Stimulated activated naive CD8-positive, alpha-beta T cell treated with anti-CD3 and anti-CD28 coated beads, Interleukin-15, amount 100 ng/mL, for 72 hours (primary cell): ENCODE measurements around the gene GRIA3.
"Not testable (repeated sequence)": the region's sequence is repeated elsewhere in the genome, so short reads cannot be mapped to it uniquely, and the experiment has no call there.

ENCODE experiments used
- ATAC-seq: fragments of 150-1000 bp; cut with Tn5 transposase; 2 replicates; pipeline ENCODE4 v1.10.0; 2021; ENCODE audit warnings: mild to moderate bottlenecking, moderate library complexity
- DNase-seq, 2 donors: peaks; one replicate each; pipeline ENCODE4 v3.0.0; 2021 to 2022
- H3K27ac Mint-ChIP-seq, 2 donors: one replicate each; pipeline ENCODE4 v1.8.0; 2022; ENCODE audit warnings: mild to moderate bottlenecking in 2 of 2, mixed read lengths in 2 of 2, moderate library complexity in 2 of 2
- H3K27me3 Mint-ChIP-seq: one replicate; pipeline ENCODE4 v1.8.0; 2022; ENCODE audit warnings: mixed read lengths
- H3K4me1 Mint-ChIP-seq: one replicate; pipeline ENCODE4 v1.8.0; 2022; ENCODE audit warnings: mild to moderate bottlenecking, mixed read lengths
- H3K4me3 Mint-ChIP-seq, 2 donors: one replicate each; pipeline ENCODE4 v1.8.0; 2022; ENCODE audit warnings: mild to moderate bottlenecking in 2 of 2, mixed read lengths in 2 of 2, moderate library complexity in 1 of 2
- H3K9me3 Mint-ChIP-seq, 2 donors: one replicate each; pipeline ENCODE4 v1.8.0; 2022; ENCODE audit warnings: mixed read lengths in 2 of 2

The GRIA3 gene

GRCh38 chrX:123432361-123433150 is 248.5 kb downstream of the GRIA3 start:
- ATAC-seq, result no peak
- Mint-ChIP-seq H3K27ac (no peak overlapping the region), H3K4me3 (no peak overlapping the region), H3K4me1 (no peaks in the 10 kb centered on the region), H3K27me3 (no peaks in the 10 kb centered on the region), H3K9me3 (no peaks in the 10 kb centered on the region)
- no peak for DNase-seq

GRCh38 chrX:123436512-123437136 is 252.5 kb downstream of the GRIA3 start:
- no peak overlapping the region for H3K27ac Mint-ChIP-seq
- ATAC-seq, result no peak
- no peaks in the 10 kb centered on the region for H3K27me3 Mint-ChIP-seq
- H3K4me3 Mint-ChIP-seq, result no peak overlapping the region
- H3K9me3 Mint-ChIP-seq, result no peaks in the 10 kb centered on the region
- no peak for DNase-seq
- no peaks in the 10 kb centered on the region for H3K4me1 Mint-ChIP-seq

GRCh38 chrX:123439926-123440325 is 255.8 kb downstream of the GRIA3 start:
- not testable (repeated sequence) for H3K27me3 Mint-ChIP-seq, H3K27ac Mint-ChIP-seq, H3K4me1 Mint-ChIP-seq, ATAC-seq, H3K9me3 Mint-ChIP-seq, H3K4me3 Mint-ChIP-seq, DNase-seq

DNA sequence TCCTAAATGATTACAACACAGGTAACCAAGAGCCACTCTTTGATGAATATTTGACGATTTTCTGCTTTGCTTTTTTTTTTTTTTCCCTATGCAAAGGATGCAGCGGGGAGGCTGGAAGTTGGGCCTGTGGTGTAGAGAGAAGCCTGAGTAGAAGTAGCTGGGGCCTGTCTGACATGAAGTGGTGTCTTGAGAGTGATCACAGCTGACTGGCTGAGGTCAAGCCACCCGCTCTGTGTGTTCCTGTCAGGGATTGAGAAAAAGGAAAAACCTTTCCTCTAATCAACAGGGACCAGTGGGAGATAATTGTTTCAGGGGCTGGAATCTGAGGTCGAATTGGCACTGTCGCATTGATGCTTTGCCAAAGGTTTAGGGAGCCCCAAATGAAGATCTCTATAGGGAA is 258.7 kb downstream of the GRIA3 start:
- Mint-ChIP-seq H3K4me3 (no peak overlapping the region), H3K27ac (no peak overlapping the region)

GRCh38 chrX:123447506-123447905 is 263.4 kb downstream of the GRIA3 start:
- ATAC-seq (no peak), DNase-seq (no peak)
- no peaks in the 10 kb centered on the region for H3K27me3 Mint-ChIP-seq
- H3K9me3 Mint-ChIP-seq, result no peaks in the 10 kb centered on the region
- H3K27ac Mint-ChIP-seq, result no peak overlapping the region
- no peaks in the 10 kb centered on the region for H3K4me1 Mint-ChIP-seq
- no peak overlapping the region for H3K4me3 Mint-ChIP-seq

More for the DNA sequence above, 258.7 kb downstream of the GRIA3 start:
- Mint-ChIP-seq H3K4me1 (no peaks in the 10 kb centered on the region), H3K27me3 (no peaks in the 10 kb centered on the region), H3K9me3 (no peaks in the 10 kb centered on the region)
- ATAC-seq, result no peak
- no peak for DNase-seq

- no peak for DNase-seq
- Mint-ChIP-seq H3K27me3 (no peaks in the 10 kb centered on the region), H3K4me1 (no peaks in the 10 kb centered on the region), H3K4me3 (no peak overlapping the region), H3K27ac (no peak overlapping the region), H3K9me3 (no peaks in the 10 kb centered on the region)
- no peak for ATAC-seq
Observed at GRCh38 chrX:123449335-123449734, 265.3 kb downstream of the GRIA3 start.

DNA sequence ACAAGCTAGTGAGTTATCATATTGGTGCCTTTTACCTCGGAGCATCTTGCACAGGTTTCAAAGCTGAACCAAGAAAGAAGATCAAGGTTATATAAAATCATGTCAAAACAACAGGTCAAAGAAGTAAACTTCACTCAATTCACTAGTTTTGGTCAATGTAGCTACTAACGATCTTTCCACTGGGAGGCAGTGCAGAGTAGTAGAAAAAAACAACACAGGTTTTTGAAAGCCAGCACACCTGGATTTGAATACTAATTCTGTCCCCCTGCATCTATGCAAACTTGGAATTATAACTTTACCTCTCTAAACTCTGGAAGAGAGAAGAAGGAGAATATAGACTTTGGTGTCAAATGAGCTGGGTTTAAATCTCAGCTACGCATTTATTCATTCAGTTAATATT is 266.1 kb downstream of the GRIA3 start:
- Mint-ChIP-seq H3K4me1 (no peaks in the 10 kb centered on the region), H3K27me3 (no peaks in the 10 kb centered on the region), H3K9me3 (no peaks in the 10 kb centered on the region), H3K27ac (no peak overlapping the region), H3K4me3 (no peak overlapping the region)
- no peak for ATAC-seq
- DNase-seq, result no peak

GRCh38 chrX:123454712-123455431 is 270.8 kb downstream of the GRIA3 start:
- DNase-seq (no peak), ATAC-seq (no peak)
- no peaks in the 10 kb centered on the region for H3K27me3 Mint-ChIP-seq
- H3K4me1 Mint-ChIP-seq, result no peaks in the 10 kb centered on the region
- no peak overlapping the region for H3K4me3 Mint-ChIP-seq
- no peak overlapping the region for H3K27ac Mint-ChIP-seq
- H3K9me3 Mint-ChIP-seq, result no peaks in the 10 kb centered on the region

DNA sequence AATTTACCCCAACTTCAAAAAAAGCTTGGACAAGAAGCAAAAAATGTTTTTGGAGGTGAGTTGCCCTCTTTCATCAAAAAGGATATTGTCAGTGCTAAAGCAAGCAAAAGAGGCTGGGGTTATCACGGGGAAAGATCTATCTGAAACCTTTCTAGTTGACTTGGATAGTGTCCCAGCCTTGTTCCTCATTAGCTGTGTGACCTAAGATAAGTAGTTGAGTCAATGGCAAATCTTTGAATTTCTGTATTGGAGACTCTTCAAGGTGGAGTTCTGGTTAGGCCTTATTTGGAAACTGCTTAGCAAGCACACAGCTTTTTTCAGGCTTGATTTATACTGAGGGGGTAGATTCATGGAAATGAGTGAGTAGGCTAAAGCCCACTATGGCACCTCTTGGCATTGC is 271.6 kb downstream of the GRIA3 start:
- no peaks in the 10 kb centered on the region for H3K9me3 Mint-ChIP-seq
- no peak overlapping the region for H3K27ac Mint-ChIP-seq
- ATAC-seq (no peak), DNase-seq (no peak)
- no peaks in the 10 kb centered on the region for H3K27me3 Mint-ChIP-seq
- H3K4me1 Mint-ChIP-seq, result no peaks in the 10 kb centered on the region
- no peak overlapping the region for H3K4me3 Mint-ChIP-seq

GRCh38 chrX:123464709-123465108 is 280.6 kb downstream of the GRIA3 start:
- DNase-seq (no peak), ATAC-seq (no peak)
- Mint-ChIP-seq H3K27ac (no peak overlapping the region), H3K4me1 (no peaks in the 10 kb centered on the region), H3K27me3 (no peaks in the 10 kb centered on the region), H3K9me3 (no peaks in the 10 kb centered on the region), H3K4me3 (no peak overlapping the region)

DNA sequence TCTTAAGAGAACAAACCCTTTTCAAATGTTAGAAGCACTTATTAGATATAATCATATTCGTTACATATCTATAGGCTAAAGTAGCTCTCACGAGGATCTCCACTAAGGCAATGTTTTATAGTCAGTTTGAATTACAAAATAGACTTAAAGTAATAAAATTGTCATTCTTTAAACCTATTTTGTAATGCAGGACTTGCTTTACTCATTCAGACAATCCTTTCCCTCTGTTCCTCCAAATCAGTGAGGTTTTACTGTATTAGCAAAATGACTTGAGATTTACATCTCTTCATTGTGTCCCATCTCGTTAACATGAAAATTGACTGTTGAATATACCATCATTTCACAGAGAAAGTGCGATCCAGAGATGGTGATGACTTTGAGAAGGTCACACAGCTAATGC is 284.4 kb downstream of the GRIA3 start:
- Mint-ChIP-seq H3K27ac (no peak overlapping the region), H3K9me3 (no peaks in the 10 kb centered on the region), H3K4me1 (no peaks in the 10 kb centered on the region), H3K27me3 (no peaks in the 10 kb centered on the region), H3K4me3 (no peak overlapping the region)
- DNase-seq (no peak), ATAC-seq (no peak)

GRCh38 chrX:123475068-123475724 is 291.1 kb downstream of the GRIA3 start:
- Mint-ChIP-seq H3K4me3 (no peak overlapping the region), H3K4me1 (no peaks in the 10 kb centered on the region), H3K9me3 (no peaks in the 10 kb centered on the region), H3K27ac (no peak overlapping the region), H3K27me3 (no peaks in the 10 kb centered on the region)
- ATAC-seq (no peak), DNase-seq (no peak)

DNA sequence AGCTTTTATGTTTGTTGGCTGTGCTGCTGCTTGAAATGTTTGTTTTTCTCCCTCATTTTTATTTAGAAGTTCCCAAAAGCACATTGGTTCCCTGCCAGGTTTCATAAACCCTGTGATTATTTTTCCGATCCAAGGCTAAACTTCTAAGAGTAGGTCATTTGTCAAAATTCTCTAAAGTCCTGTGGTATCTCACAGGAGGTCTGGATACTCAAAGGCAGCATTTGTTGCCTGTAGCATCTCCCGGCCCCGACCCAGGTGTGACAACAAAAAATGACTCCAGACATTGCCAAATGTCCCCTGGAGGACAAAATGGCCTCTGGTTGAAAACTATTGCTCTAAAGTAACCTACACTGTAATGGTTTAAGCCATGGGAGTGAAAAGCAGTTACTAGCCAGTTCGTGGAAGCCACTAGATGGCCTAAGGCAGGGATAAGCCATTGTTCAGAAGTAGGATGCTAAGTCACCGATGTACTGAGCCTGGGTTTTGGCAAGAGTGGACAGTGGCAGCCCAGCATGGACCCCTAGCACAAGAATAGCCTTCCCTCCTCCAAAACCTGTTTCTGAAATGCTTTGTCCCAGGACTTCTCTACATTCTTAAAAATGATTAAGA is 292.6 kb downstream of the GRIA3 start:
- H3K27ac Mint-ChIP-seq, result peak overlapping the region in 1 of 2 donors; percentile 46
- no peaks in the 10 kb centered on the region for H3K9me3 Mint-ChIP-seq
- ATAC-seq (no peak), DNase-seq (no peak)
- no peak overlapping the region for H3K4me3 Mint-ChIP-seq
- H3K4me1 Mint-ChIP-seq, result no peaks in the 10 kb centered on the region
- H3K27me3 Mint-ChIP-seq, result no peaks in the 10 kb centered on the region

DNA sequence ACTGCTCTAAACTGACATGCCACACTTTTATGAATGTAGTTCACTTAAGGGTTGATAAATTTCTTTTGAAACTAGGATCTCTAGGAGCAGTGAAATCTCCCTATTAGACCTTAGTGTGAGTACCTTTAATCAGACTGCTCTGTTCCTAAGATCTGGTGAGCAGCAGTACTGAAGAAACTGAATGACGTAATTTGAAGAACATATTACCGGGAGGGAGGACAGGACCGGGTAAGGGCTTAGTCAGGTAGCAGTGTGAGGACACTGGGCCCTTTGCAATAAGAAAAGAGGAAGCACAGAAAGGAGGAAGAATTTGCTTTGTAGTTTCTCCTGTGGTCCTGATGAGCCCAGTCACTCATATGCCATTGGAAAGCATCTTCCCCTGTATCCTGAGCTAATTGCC is 293.6 kb downstream of the GRIA3 start:
- no peaks in the 10 kb centered on the region for H3K4me1 Mint-ChIP-seq
- ATAC-seq (no peak), DNase-seq (no peak)
- H3K9me3 Mint-ChIP-seq, result no peaks in the 10 kb centered on the region
- peak overlapping the region in 1 of 2 donors; percentile 42 for H3K27ac Mint-ChIP-seq
- no peaks in the 10 kb centered on the region for H3K27me3 Mint-ChIP-seq
- no peak overlapping the region for H3K4me3 Mint-ChIP-seq
